Stimulated activated CD4-positive, alpha-beta T cell treated with anti-CD3 and anti-CD28 coated beads, Interleukin-4, amount 100 ng/mL, for 4 hours (primary cell): ENCODE data around the gene GRAMD2B.
"Not testable (repeated sequence)": the region's sequence is repeated elsewhere in the genome, so short reads cannot be mapped to it uniquely, and the experiment has no call there.

Source experiments
- DNase-seq, 2 experiments: peaks; one replicate each; pipeline ENCODE4 v3.0.0-alpha.2; 2020

The GRAMD2B gene

GRCh38 chr5:126414874-126415502 lies 8.2 kb upstream of the GRAMD2B start:
- DNase-seq: no peak

- DNase-seq: no peak
Observed at GRCh38 chr5:126415789-126416188, 7.4 kb upstream of the GRAMD2B start.

GRCh38 chr5:126416266-126416925 lies 6.8 kb upstream of the GRAMD2B start:
- DNase-seq: no peak

GRCh38 chr5:126417178-126417577 lies 6.0 kb upstream of the GRAMD2B start:
- no peak for DNase-seq

GRCh38 chr5:126419102-126419501 lies 4.1 kb upstream of the GRAMD2B start:
- no peak for DNase-seq

- DNase-seq: no peak
Observed at GRCh38 chr5:126428421-126428820, 5.2 kb downstream of the GRAMD2B start.

GRCh38 chr5:126430631-126431030 lies 7.4 kb downstream of the GRAMD2B start:
- DNase-seq: no peak

- DNase-seq: no peak
Observed at GRCh38 chr5:126433701-126434100, 10.5 kb downstream of the GRAMD2B start.

- no peak for DNase-seq
Observed at GRCh38 chr5:126435261-126435660, 12.1 kb downstream of the GRAMD2B start.

- no peak for DNase-seq
Observed at GRCh38 chr5:126435714-126436113, 12.5 kb downstream of the GRAMD2B start.

- no peak for DNase-seq
Observed at GRCh38 chr5:126437721-126438120, 14.5 kb downstream of the GRAMD2B start.

GRCh38 chr5:126438267-126438666 lies 15.1 kb downstream of the GRAMD2B start:
- no peak for DNase-seq

GRCh38 chr5:126438868-126439267 lies 15.7 kb downstream of the GRAMD2B start:
- no peak for DNase-seq

- not testable (repeated sequence) for DNase-seq
Observed at GRCh38 chr5:126439724-126440123, 16.5 kb downstream of the GRAMD2B start.

- no peak for DNase-seq
Observed at GRCh38 chr5:126441230-126441629, 18.0 kb downstream of the GRAMD2B start.

- no peak for DNase-seq
Observed at GRCh38 chr5:126443374-126443851, 20.2 kb downstream of the GRAMD2B start.

- DNase-seq: no peak
Observed at GRCh38 chr5:126444137-126444536, 20.9 kb downstream of the GRAMD2B start.

- no peak for DNase-seq
Observed at GRCh38 chr5:126445502-126446174, 22.4 kb downstream of the GRAMD2B start.

GRCh38 chr5:126446498-126447224 lies 23.5 kb downstream of the GRAMD2B start:
- DNase-seq: peak; percentile 35 to 48

- no peak for DNase-seq
Observed at GRCh38 chr5:126448720-126449119, 25.5 kb downstream of the GRAMD2B start.

- peak; percentile 35 to 70 for DNase-seq
Observed at GRCh38 chr5:126449751-126450271, 26.6 kb downstream of the GRAMD2B start.

GRCh38 chr5:126450346-126450745 lies 27.1 kb downstream of the GRAMD2B start:
- DNase-seq: peak in 1 of 2 experiments; percentile 17

GRCh38 chr5:126450907-126451306 lies 27.7 kb downstream of the GRAMD2B start:
- no peak for DNase-seq
